Smooth muscle cell of the brain vasculature (primary cell): ENCODE measurements around the gene MNX1.

ENCODE experiments used
- DNase-seq: peaks from one replicate; pipeline ENCODE4 v3.0.0-alpha.2; 2012; ENCODE audit warnings: low read depth, low spot score

The MNX1 gene

DNA sequence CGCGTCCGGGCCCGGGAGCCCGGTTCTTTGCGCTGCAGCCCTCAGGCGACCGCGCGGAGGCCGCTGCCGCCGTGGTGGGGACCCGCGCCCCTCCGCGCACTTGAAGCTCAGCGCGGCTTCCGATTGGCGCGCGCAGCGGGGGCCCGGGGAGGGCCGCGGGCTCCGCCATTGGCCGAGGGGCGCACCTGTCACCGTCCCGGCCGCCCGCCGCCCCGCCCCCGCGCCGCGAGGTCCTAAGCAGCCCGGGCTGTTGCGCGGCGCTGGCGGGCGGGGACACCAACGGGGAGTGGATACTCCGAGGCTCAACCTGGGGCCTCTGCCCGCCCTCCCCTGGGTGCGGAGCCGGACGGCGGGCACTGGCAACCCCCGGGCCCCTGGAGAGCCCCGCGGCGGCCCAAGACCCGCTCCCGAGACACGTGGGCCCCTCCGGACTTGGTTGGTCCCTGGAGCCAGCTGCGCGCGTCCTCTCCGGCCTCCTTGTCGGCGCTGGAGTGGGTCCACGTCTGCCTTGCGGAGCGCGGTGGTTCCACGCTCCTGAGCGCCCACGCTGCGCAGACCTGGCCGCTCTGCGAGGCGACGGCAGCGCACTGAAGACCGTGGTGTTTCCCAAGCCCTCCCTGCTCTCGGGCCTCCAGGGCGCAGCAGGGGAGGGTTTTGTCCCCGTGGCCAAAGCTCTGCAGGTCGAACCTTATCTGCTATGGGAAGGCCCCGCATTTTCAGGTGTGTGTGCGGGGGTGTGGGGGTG, at the start of gene MNX1:
Gene MNX1 (minus strand): TSS at position 76 of the 745 bp plus-strand sequence. CDS start 313 bp downstream, outside the sequence.
- no peak for DNase-seq

DNA sequence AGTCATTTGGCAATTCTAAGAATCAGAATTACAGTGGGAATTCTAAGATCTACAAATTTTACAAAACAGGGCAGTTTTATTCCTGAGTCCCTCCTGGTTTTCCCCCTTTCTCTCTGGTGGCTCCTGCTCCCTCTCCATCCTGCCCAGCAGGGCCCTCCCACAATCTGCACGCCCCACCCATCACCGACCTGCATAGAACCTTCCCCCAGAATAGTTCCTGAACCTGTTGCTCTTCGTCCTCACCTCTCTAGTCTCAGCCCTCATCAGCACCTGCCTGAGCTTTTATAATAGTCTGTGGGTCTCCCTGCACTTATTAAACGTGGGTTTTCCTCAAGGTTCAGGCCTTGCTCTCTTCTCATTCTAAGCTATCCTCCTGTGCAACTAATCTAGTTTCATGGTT, 49.1 kb upstream of the MNX1 start:
- no peak for DNase-seq

DNA sequence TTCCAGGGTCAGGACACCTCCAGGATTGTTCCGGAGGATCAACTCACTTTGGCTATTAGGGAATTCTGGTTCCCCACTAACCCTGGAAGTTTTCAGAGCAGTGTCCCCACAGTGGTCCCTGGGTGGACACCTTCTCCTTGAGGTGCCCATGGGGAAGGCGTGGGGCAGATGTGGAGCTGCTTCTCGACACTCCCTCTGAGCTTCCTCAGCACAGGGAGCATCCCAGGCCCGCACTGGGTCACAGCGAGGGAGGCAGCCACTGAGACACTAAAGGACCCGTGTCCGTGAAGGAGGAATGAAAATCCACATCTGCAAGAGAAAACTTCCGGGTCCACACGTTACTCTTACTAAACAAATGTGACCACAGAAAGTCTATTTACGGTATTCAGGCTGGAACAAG, 48.2 kb upstream of the MNX1 start:
- no peak for DNase-seq

DNA sequence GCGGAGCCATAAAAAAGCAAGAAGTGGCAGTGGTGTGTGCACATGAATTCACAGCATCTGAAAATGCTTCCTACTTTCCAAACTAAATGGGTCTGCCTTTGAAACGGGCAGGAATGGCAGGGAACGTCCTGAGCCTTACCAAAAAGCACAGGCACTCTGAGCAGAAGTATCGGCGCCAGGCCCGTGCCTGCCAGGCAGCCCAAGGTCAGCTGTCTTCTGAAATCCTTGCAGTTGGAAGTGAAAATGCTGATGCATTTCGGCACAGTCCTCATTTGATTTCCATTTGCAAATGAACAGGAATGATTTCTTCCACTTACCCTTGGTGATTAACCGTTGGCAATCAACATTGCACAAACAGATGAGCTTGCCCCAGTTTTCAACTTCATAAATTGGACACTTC, 47.6 kb upstream of the MNX1 start:
- DNase-seq, result no peak

DNA sequence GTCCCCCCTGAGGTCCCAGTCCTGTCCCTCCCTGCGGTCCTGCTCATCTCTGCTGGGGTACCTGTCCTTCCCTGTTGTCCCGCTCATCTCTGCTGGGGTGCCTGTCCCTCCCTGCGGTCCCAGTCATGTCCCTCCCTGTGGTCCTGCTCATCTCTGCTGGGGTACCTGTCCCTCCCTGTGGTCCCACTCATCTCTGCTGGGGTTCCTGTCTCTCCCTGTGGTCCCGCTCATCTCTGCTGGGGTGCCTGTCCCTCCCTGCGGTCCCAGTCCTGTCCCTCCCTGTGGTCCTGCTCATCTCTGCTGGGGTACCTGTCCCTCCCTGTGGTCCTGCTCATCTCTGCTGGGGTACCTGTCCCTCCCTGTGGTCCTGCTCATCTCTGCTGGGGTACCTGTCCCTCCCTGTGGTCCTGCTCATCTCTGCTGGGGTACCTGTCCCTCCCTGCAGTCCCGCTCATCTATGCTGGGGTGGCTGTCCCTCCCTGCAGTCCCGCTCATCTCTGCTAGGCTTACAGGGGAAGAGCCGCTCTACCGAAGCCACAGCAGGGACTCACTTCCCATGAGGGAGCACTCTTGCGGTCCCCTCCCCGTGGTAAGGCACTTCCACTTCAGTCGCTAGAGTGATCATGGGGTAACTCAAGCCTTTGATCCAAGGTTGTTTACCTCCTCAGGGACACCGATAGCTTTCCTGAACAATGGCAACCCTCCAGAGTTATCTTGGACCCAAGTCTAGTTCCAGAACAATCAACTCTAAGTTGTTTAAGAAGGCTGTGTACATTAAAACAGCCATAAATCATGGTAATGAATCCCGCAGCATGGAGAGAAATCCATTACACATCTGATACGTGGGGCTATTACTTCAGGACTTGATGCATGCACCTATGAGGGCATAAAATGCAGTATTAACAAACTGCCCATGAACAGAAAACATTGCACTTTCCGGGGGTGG, 46.8 kb upstream of the MNX1 start:
- no peak for DNase-seq

DNA sequence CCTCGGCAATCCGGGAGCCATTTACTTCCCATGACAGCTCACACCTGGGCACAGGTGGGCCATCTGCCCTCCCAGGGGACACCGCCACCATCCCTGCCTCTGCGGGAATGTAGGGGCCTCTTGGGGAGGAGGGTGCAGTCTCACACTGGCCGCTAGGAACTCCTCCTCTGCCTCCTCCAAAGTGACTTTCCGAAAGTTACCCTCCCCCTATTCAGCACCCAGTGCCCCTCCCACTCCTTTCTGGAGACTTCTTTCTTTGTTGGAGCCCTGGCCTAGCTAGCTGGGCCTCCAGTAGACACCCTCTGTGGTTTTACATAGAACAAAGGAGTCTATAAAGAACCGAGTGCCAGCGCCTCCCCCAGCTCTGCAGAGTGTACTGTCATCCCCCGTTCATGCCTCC, 45.8 kb upstream of the MNX1 start:
- no peak for DNase-seq

DNA sequence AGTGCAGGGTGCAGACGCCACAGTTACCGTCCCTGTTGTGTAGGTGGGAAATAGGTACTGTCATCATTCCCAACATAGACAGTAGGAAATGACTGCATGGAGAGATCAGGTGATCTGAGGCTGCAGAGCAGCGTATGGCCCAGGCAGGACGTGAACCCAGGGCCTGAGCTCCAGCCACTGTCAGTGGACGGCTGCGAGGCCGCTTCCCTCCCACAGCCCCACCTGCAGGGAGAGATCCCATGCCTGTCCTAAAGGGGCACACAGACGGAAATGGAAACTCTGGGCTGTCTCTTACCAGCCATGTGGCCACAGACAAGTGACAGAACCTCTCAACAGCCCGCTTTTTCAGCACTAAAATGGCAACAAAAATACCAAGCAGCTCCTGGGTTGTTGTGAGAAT, 44.5 kb upstream of the MNX1 start:
- DNase-seq, result no peak

DNA sequence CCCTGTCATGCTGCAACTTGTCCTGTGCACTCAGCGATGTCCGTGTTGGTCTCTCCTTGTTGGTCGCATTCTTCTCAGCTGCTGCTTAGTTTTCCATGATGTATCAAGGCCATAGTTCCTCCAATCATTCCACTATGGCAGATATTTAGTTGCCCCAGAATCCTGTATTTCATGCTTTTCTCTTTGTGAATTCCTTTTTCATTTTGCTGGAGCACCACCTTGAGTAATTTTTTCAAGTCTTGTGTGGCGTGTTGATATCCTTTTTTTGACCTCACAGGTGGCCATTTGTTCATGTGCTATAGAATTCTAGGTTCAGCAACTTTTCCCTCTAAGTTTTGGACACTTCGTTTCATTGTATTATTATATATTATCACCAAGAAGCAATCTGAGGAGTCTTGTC, 42.7 kb upstream of the MNX1 start:
- no peak for DNase-seq

DNA sequence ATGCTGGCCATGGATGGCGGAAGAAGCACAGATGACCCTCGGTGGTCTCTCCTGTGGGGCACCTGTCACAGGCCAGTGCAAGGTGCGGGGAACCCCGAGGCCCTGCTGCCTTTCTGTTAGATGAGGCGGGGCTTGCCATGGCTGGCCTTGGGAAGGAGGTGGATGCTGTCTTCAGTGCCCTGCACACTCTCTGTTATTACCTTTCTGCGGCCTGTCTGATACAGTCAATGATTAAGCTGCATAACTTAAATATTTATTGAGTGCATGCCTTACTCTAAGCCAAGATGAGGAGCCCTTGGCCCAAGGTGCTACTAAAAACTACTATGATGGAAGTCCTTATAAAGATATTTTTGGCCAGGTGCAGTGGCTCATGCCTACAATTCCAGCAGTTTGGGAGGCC, 36.7 kb upstream of the MNX1 start:
- DNase-seq, result no peak

DNA sequence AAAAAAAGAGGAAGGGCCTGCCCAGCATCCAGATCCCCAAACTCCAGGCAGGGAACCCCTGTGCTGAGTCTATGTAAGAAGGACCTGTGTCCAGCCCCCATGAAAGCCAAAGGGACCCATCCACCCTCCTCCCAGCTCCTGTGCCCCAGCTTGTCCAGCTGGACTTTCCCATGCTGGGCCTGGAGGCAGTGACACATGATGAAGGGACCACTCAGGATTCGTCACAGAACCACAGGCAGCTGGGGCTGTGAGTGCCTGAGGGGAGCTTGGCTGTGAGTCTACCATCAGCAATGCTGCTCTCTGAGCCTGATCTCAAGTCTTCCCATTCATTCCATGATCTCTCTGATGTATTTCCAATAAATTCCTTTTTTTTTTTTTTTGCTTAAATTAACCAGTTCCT, 36.2 kb upstream of the MNX1 start:
- DNase-seq, result no peak

DNA sequence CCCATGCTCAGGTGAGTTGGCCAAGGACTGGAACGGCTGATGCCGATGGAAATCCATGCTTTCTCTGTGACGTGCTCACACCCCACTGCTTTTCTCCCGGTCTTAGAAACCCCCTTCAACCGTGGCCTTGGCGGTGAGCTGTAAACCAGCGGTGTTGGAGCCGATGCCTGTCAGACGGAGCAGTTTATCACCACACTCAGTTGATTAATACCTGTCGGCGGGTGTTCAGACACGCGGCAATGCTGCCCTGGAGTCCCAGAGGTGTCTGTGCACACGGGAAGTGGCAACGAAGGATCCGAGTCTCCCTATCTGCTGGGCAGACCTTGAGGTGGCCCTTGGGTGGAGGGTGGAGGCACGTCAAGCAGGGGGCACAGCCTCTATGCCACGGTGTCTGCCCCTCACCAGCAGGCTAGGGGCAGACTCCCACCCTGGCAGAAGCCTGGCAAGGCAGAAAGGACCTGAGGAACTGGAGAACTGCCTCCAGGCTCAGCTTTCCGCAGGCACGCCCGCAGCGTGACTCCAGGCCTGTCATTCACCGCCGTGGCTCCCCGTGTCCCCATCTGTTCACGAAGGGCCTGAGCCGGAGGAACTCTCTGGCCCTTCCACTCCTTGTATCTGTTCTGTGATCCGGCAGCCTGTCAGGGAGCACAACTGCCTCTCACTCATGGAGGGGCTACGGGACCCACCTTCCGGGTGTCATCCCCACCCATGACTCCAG, 34.6 kb upstream of the MNX1 start:
- no peak for DNase-seq

DNA sequence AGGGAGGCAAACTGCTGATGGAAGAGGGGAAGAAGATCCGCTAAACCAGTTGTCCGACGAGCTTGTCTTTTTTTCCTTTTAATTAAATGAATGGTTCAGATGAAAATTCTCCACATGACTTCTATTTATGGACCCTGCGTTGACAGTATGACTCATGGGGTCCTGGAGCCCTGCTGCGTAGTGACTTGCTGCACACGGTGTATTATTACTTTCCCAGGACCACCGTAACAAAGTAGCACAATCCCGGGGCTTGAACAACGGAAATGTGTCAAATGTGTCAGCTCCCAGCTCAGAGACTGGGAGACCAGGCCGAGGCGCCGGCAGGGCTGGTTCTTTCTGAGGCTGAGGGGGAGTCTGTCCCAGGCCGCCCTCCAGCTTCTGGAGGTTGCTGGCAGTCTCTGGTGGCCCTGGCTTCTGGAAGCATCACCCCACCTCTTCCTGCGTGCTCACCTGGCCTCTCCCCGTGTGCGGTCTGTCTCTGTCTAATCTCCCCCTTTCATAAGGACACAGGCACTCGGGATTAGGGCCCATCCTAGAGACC, 33.8 kb upstream of the MNX1 start:
- DNase-seq, result no peak

DNA sequence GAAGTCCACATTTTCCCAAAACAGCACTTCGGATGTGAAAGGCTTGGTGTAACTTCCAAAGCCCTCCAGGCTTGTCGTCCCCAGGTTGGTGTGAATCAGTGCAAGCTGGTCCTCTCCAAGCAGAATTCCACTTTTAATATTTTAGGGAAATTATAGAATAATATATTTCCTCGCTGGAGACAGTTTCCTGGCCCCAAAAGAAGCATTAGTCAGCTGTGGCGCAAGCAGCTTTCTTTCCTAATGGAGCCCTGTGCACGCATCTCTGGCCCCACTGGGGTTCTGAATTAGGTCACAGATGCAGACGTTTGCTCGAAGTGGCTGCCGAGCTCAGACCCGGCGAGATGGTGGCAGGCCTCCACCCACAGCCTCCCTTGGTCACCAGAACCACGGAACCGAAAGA, 33.3 kb upstream of the MNX1 start:
- no peak for DNase-seq

DNA sequence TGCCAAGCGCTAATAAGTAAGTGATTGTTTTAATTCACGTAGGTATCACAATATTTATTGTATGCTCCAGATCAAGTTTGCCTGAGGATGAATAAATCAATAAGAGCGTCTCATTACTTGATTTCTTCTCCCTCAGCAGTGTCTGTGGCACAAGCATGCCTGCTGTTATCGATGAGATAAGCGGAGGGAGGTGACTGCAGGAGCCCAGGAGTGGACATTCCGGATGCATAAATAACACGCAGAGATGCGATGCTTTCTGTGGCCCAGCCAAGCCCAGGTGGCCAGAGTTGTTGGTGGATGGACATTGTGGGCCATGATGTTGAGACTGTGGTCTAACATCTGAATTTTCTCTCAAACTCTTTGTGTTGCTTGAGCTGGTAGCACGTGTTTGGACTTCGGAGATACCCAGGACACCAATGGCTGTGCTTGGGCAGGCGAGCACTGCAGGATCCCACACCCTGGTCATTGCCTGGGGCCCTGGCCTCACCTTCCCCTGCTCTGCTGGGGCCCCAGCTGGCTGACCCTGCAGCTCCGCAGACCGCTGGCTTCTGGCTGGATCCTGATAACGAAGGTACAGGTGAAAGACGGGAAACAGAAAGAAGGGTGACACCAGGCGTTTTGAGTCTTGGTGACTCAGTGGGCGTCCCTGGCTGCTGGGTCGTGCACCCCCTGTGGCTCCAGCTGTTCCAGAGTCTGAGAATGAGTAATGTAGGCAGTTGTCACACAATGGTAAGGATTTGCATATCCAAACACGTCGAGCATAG, 31.2 kb upstream of the MNX1 start:
- DNase-seq, result no peak

DNA sequence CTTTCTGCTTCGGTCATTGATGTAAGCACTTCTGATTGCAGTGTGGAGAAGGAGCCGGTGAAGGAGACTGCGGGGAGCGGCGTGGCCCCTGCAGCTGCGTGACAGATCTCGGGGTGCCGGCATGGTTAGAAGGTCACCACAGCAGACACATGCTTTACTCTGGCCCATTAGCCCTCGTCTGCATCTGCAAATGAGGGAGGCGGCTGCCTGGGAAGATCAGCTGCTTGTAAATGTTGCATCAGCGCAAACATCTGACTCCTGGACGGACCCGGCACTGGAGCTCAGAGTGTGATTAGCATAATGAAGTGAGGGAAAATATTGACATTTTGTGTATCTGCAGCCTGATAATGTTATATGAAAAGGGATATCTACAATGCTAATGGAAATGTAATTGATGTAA, 30.5 kb upstream of the MNX1 start:
- DNase-seq, result no peak

DNA sequence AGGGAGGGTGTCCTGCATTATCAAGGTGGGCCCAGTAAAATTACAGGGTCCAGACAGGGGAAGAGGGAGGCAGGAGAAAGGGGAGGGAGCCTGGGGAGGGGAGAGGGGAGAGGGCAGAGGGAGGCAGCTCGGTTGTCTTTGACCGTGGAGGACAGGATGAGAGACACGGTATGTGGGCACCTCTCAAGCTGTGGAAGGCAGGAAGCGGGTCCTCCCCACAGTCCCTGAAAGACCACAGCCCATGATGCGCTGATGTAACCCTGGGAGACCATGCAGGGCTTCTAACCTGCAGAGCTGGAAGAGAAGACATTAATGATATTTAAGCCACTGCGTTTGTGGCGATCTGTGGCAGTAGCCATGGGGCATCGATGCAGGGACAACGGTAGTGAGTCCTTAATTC, 27.2 kb upstream of the MNX1 start:
- no peak for DNase-seq

DNA sequence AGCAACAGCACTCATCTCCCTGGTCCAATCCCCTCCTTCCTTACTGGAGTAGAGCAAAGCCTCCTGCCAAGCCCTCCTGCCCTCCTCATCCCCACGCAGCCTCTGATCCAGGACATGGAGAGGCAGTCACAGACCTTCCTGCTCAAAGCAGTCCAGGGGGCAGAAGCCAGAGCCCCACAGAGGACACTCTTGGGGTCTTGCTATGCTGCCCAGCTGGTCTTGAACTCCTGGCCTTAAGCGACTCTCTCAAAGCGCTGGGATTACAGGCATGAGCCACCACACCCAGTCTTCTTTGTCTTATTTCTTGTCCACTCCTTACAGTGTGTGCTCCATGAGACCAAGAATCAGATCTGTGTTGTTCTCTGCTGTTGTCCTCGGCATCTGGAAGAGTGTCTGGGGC, 26.6 kb upstream of the MNX1 start:
- DNase-seq, result no peak

DNA sequence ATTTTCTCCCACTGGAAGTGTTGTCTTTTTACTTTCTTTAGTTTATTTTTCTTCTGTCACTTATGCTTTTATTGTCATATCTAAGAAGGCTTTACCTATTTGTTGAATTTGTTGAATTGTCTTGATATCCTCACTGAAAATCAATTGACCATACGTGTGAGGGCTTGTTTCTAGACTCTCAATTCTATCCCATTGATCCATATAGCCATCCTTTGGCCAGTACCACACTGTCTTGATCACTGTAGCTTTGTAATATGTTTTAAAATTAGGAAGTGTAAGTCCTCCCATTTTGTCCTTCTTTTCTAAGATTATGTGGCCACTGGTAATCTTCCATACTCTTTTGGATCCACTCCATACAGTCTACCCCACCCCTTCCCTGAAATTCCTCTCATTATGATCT, 25.5 kb upstream of the MNX1 start:
- DNase-seq, result no peak

DNA sequence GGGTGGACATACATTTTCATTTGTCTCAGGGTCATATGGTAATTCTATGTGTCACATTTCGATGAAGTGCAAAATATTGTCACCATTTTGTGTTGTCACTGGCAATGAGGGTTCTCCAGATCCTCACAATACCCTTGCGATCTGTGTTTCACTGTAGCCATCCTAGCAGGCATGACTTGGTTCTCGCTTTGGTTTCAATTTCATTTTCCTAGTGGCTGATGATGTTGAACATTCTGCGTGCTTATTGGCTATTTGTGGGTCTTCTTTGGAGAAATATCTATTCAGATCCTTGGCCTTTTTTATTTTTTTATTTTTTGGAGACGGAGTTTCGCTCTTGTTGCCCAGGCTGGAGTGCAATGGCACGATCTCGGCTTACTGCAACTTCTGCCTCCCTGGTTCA, 24.8 kb upstream of the MNX1 start:
- no peak for DNase-seq

DNA sequence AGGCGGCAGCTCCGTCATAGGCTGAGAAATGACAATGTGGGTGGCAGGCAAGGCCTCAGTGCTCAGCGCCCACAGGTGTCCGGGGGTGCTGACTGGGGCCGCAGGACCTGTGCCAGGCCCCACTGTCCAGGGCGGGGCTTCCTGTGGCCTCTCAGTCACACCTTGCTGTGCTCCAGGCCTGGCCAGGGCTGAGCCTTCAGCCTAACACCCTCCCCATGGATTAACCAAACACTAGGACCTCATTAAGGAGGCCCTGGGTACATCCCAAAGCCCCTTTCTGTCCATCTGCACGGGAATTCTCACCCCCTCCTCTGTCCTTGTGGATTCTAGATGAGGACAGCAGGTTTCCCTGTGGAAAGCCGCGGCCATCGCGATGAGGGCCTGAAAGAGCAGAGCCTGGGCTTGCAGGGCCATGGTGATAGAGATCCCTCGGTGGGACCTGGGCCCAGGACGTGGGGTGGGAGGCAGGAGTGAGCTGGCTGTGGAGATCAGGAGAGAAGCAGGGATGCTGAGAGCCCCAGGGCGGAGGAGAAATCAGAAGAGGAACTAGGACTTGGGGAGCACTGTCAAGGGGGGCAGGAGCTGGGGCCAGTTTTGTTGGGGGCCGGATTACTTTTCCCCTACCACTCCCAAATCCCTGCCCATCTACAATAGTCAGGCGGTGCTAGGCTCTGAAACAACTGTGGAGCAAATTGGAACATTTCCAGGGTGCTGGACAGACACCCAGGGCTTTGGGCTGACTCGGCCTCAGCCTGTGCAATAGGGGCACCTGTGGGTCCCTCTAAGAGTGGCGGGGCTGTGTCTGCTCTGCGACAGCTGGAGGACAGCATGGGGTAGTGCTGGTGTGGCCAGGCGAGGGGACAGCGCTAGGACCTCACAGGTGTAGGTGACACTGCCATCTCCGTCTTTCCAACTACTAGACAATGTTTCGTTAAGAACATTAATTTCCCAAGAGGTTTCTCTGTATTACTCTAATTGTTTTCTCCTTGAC, 23.3 kb upstream of the MNX1 start:
- no peak for DNase-seq
